H9 (cell line): ENCODE results near the gene CREG2. TPM values are rescaled to one million over a fixed set of nuclear protein-coding genes. Genes with fewer than 3 reads are reported as not detected.

ENCODE experiments used
- DNase-seq: peaks from one replicate; pipeline ENCODE4 v3.0.0-alpha.2; 2017
- H2AFZ ChIP-seq: one replicate; pipeline ENCODE4 v1.6.1; 2013; ENCODE audit warnings: mild to moderate bottlenecking, low read length, control low read depth, moderate library complexity
- H2AK5ac ChIP-seq: 2 replicates; pipeline ENCODE4 v1.6.1; 2013; ENCODE audit warnings: low read length, control low read depth, mixed read lengths; ENCODE audit not compliant: insufficient read length
- H2BK120ac ChIP-seq: one replicate; pipeline ENCODE4 v1.6.1; 2013; ENCODE audit warnings: low read depth, mild to moderate bottlenecking, low read length, control low read depth, inconsistent platforms; ENCODE audit not compliant: poor library complexity, severe bottlenecking
- H2BK12ac ChIP-seq: 2 replicates; pipeline ENCODE4 v1.6.1; 2013; ENCODE audit warnings: low read length, control low read depth, mixed read lengths, low read depth; ENCODE audit not compliant: insufficient read length
- H2BK15ac ChIP-seq: 2 replicates; pipeline ENCODE4 v1.6.1; 2013; ENCODE audit warnings: low read depth, low read length, control low read depth
- H2BK20ac ChIP-seq: one replicate; pipeline ENCODE4 v1.6.1; 2013; ENCODE audit warnings: low read depth, mild to moderate bottlenecking, low read length, control low read depth, inconsistent platforms; ENCODE audit not compliant: poor library complexity, severe bottlenecking
- H2BK5ac ChIP-seq: 2 replicates; pipeline ENCODE4 v1.6.1; 2013; ENCODE audit warnings: low read length, control low read depth, mixed read lengths; ENCODE audit not compliant: insufficient read length
- H3K14ac ChIP-seq: 2 replicates; pipeline ENCODE4 v1.6.1; 2013; ENCODE audit warnings: low read length, control low read depth; ENCODE audit not compliant: insufficient read depth
- H3K18ac ChIP-seq: 2 replicates; pipeline ENCODE4 v1.6.1; 2013; ENCODE audit warnings: low read depth, mild to moderate bottlenecking, mixed read lengths, low read length, control low read depth; ENCODE audit not compliant: insufficient read length
- H3K23ac ChIP-seq: 2 replicates; pipeline ENCODE4 v1.6.1; 2013; ENCODE audit warnings: low read length, control low read depth, mixed read lengths, low read depth; ENCODE audit not compliant: insufficient read length
- H3K23me2 ChIP-seq: 2 replicates; pipeline ENCODE4 v1.6.1; 2013; ENCODE audit warnings: low read depth, mild to moderate bottlenecking, mixed read lengths, low read length, control low read depth; ENCODE audit not compliant: insufficient read length, poor library complexity, severe bottlenecking
- H3K27ac ChIP-seq: 2 replicates; pipeline ENCODE4 v1.5.1; 2013; ENCODE audit warnings: low read length, control low read depth, mixed read lengths, low read depth; ENCODE audit not compliant: insufficient read length
- H3K27me3 ChIP-seq: 2 replicates; pipeline ENCODE4 v1.6.1; 2013; ENCODE audit warnings: low read length, control low read depth, inconsistent platforms; ENCODE audit not compliant: insufficient read depth
- H3K4ac ChIP-seq: 2 replicates; pipeline ENCODE4 v1.6.1; 2013; ENCODE audit warnings: low read depth, mild to moderate bottlenecking, control low read depth, inconsistent platforms, low read length, moderate library complexity
- H3K4me1 ChIP-seq: 2 replicates; pipeline ENCODE4 v1.6.1; 2013; ENCODE audit warnings: low read length, control low read depth, inconsistent platforms; ENCODE audit not compliant: insufficient read depth
- H3K4me2 ChIP-seq: 2 replicates; pipeline ENCODE4 v1.6.1; 2013; ENCODE audit warnings: low read length, control low read depth, mixed read lengths; ENCODE audit not compliant: insufficient read length, insufficient read depth
- H3K56ac ChIP-seq: 2 replicates; pipeline ENCODE4 v1.6.1; 2013; ENCODE audit warnings: low read depth, mild to moderate bottlenecking, mixed read lengths, low read length, control low read depth; ENCODE audit not compliant: insufficient read length
- H3K79me1 ChIP-seq: 2 replicates; pipeline ENCODE4 v1.6.1; 2013; ENCODE audit warnings: low read depth, mild to moderate bottlenecking, moderate library complexity, low read length, control low read depth, inconsistent platforms; ENCODE audit not compliant: insufficient read depth, poor library complexity, severe bottlenecking
- H3K79me2 ChIP-seq: 2 replicates; pipeline ENCODE4 v1.6.1; 2013; ENCODE audit warnings: low read length, control low read depth, inconsistent platforms; ENCODE audit not compliant: insufficient read depth
- H3K9ac ChIP-seq: 2 replicates; pipeline ENCODE4 v1.6.1; 2013; ENCODE audit warnings: low read length, control low read depth, mixed read lengths; ENCODE audit not compliant: insufficient read length; ENCODE audit errors: extremely low read depth
- H3K9me3 ChIP-seq: one replicate; pipeline ENCODE4 v1.6.1; 2013; ENCODE audit warnings: low read depth, low read length, inconsistent platforms; ENCODE audit not compliant: control insufficient read depth
- H3T11ph ChIP-seq: one replicate; pipeline ENCODE4 v1.6.1; 2013; ENCODE audit warnings: mild to moderate bottlenecking, low read length, control low read depth, inconsistent platforms
- H4K20me1 ChIP-seq: one replicate; pipeline ENCODE4 v1.6.1; 2013; ENCODE audit not compliant: control insufficient read depth, insufficient read length, insufficient read depth
- H4K5ac ChIP-seq: 2 replicates; pipeline ENCODE4 v1.6.1; 2013; ENCODE audit warnings: low read depth, mild to moderate bottlenecking, mixed read lengths, low read length, control low read depth; ENCODE audit not compliant: insufficient read length
- H4K8ac ChIP-seq: replicated peaks from 2 replicates; pipeline ENCODE4 v1.6.1; 2013; ENCODE audit warnings: low read length, control low read depth, mixed read lengths, low read depth; ENCODE audit not compliant: insufficient read length
- H4K91ac ChIP-seq: 2 replicates; pipeline ENCODE4 v1.6.1; 2013; ENCODE audit warnings: low read depth, mild to moderate bottlenecking, moderate library complexity, mixed read lengths, low read length, control low read depth; ENCODE audit not compliant: insufficient read length
- H3K27ac Mint-ChIP-seq, 3 experiments: 2 replicates in 2 of 3; 3 replicates in 1 of 3; pipeline ENCODE4 v1.8.0; 2020 to 2021; ENCODE audit warnings: mixed read lengths in 3 of 3, mild to moderate bottlenecking in 1 of 3, moderate library complexity in 1 of 3
- H3K27me3 Mint-ChIP-seq: 2 replicates; pipeline ENCODE4 v1.8.0; 2021; ENCODE audit warnings: low read depth, mild to moderate bottlenecking, moderate library complexity, mixed read lengths
- H3K36me3 Mint-ChIP-seq, 3 experiments: 2 replicates in 2 of 3; 3 replicates in 1 of 3; pipeline ENCODE4 v1.8.0; 2020 to 2021; ENCODE audit warnings: low read depth in 3 of 3, mixed read lengths in 3 of 3; ENCODE audit not compliant: insufficient read depth in 1 of 3
- H3K4me1 Mint-ChIP-seq, 2 experiments: 2 replicates each; pipeline ENCODE4 v1.8.0; 2020; ENCODE audit warnings: mixed read lengths in 2 of 2
- H3K4me3 Mint-ChIP-seq, 2 experiments: 2 replicates in 1 of 2; 3 replicates in 1 of 2; pipeline ENCODE4 v1.8.0; 2020 to 2021; ENCODE audit warnings: mild to moderate bottlenecking in 2 of 2, mixed read lengths in 2 of 2, moderate library complexity in 1 of 2
- H3K9me3 Mint-ChIP-seq, 2 experiments: 2 replicates in 1 of 2; 3 replicates in 1 of 2; pipeline ENCODE4 v1.8.0; 2020; ENCODE audit warnings: mild to moderate bottlenecking in 2 of 2, mixed read lengths in 2 of 2, moderate library complexity in 1 of 2
- CTCF ChIP-seq: fragments of 200-600 bp; sonication (generic); conservative IDR thresholded peaks from 3 replicates; pipeline ENCODE4 v1.8.0; 2021; ENCODE audit warnings: antibody characterized with exemption, mild to moderate bottlenecking
- WGBS: extraction: QIAGEN DNeasy Blood & Tissue Kit; methylation state at CpG from one replicate; pipeline ENCODE4 v1.1.7; 2013; ENCODE audit warnings: missing lambda C conversion rate, low lambda C conversion rate, mixed read lengths; ENCODE audit not compliant: insufficient read length; ENCODE audit errors: extremely low coverage; 5-methylcytosine and 5-hydroxymethylcytosine counted together
- total RNA-seq: library from RNA; stranded (reverse); gene quantifications from 2 replicates; pipeline ENCODE4 v1.2.1, GENCODE V29; 2021

The CREG2 gene
- total RNA-seq, 1 experiment from 2014 or later: 0.77 TPM

- no peak overlapping the region for H2BK120ac ChIP-seq
- H3K79me2 ChIP-seq: no peaks in the 10 kb centered on the region
- no peaks in the 10 kb centered on the region for H3K79me1 ChIP-seq
- no peak overlapping the region for H3K18ac ChIP-seq
- no peak overlapping the region for H3K9ac ChIP-seq
- H2BK5ac ChIP-seq: no peak overlapping the region
- peaks cover 0 to 7% of the 10 kb centered on the region in 2 experiments; a peak in 2 of 5 replicates for H3K9me3 Mint-ChIP-seq
- no peak overlapping the region for H3K27ac Mint-ChIP-seq
- H3K23ac ChIP-seq: no peak overlapping the region
- peaks cover 0 to 8% (median 0%) of the 10 kb centered on the region in 3 experiments; a peak in 2 of 7 replicates for H3K36me3 Mint-ChIP-seq
- H2BK15ac ChIP-seq: no peak overlapping the region
- no peak overlapping the region for H3T11ph ChIP-seq
- H3K4me3 Mint-ChIP-seq: no peak overlapping the region
- no peak overlapping the region for H2AK5ac ChIP-seq
- H3K27me3 ChIP-seq: no peaks in the 10 kb centered on the region
- no peak overlapping the region for H4K91ac ChIP-seq
- no peak overlapping the region for H3K27ac ChIP-seq
- no peak overlapping the region for H3K56ac ChIP-seq
- TF ChIP-seq CTCF: no peak
- H4K5ac ChIP-seq: no peak overlapping the region
- no peak overlapping the region; the same call in 1 of the 2 replicates for H3K14ac ChIP-seq
- no peak overlapping the region for H2BK12ac ChIP-seq
- no peak overlapping the region for H4K8ac ChIP-seq
- H3K23me2 ChIP-seq: no peaks in the 10 kb centered on the region
- no peaks in the 10 kb centered on the region for H3K9me3 ChIP-seq
- DNase-seq: no peak
- H2BK20ac ChIP-seq: no peak overlapping the region
- peaks cover 6% of the 10 kb centered on the region; the same call in 1 of the 2 replicates for H3K4me1 ChIP-seq
- H3K27me3 Mint-ChIP-seq: no peaks in the 10 kb centered on the region
- H2AFZ ChIP-seq: no peak overlapping the region
- H3K4me1 Mint-ChIP-seq: peaks cover 39 to 47% of the 10 kb centered on the region in 2 experiments
- no CpG with 5 or more reads among the region's 2 CpGs for WGBS
- H3K4me2 ChIP-seq: no peak overlapping the region
- H4K20me1 ChIP-seq: no peaks in the 10 kb centered on the region
- H3K4ac ChIP-seq: no peak overlapping the region
Observed at GRCh38 chr2:101337877-101338276, 49.4 kb downstream of the CREG2 start.
